ENCODE results near the gene CRYBA4.
A peak's percentile ranks its signal among the peaks of the same experiment; 100 is the strongest.

Gene CRYBA4

DNA sequence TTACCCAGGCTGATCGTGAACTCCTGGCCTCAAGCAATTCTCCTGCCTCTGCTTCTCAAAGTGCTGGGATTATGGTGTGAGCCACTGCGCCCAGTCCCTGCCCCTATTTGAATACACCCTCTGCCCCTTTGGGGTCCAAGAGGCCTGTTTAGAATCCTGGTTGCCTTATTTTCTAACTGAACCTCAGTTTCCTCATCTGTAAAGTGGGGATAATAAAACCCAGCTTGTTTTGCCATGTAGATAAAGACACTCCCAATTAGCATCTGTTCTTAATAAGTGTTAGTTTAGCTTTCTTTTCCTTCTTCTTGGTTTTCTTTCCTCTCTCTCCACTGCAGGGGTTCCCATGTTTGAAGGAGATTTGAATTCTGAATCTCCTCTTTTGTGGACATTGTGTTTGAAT is 40.4 kb downstream of the CRYBA4 start:
- no peak for DNase-seq

DNA sequence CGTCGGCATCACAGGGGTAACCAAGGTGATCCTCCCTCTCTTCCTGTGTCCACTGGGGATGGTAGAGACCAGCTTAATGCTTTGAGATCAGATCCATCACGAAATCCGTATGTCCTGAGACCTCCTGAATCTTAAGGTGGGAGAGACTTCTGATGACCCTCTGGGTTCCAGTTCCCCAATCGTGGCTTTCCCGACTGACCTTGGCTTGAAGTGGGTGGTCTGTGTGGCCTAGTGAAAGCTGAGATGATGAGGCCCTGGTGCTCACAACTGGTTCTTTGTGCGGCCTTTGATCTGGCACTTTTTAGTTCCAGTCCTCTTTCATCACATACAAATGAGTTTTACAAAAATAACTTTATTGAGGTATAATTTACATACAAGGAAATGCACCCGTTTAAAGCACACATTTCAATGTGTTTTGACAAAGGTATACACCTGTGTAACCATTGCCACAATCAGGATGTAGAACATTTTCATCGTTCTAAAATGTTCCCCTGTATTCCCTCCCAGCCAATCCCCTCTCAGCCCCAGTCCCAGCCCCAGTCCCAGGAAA is 41.7 kb downstream of the CRYBA4 start:
- DNase-seq = no peak

DNA sequence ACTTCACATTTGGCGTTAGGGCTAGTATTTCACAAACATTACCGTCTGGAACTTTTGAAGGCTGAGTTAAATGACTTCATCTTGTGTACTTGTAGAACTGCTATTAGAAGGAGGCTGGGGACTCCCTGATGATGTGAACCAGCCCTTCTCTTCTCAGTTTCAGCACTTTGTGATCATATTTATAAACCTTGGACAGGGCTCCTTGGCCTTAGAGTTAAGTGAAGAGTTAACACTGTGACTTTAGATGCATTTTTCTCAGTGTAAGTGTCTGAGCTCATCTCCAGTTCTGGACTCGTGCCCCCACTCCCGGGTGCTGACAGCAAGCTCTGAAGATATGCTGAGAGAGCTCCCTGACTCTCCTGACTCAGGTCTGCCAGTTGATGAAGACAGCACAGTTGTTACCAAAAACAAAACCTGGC is 44.1 kb downstream of the CRYBA4 start:
- no peak for DNase-seq

DNA sequence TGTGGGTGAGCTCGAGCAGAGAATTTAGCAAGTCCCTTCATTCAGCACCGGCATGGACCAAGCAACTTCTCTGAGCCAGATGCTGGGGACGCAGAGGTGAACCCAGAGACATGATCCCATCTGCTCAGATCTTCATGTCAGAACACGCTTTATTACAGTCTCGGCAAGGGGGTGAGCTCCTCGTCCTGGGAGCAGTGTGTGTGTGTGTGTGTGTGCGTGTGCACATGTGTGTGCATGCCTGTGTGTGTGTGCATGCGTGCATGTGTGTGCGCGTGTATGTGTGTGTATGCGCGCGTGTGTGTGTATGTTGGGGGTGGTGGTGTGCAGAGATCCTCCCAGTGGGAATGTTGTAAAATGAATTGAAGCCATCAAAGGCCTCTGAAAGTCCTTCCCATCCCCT is 45.4 kb downstream of the CRYBA4 start:
- no peak for DNase-seq

DNA sequence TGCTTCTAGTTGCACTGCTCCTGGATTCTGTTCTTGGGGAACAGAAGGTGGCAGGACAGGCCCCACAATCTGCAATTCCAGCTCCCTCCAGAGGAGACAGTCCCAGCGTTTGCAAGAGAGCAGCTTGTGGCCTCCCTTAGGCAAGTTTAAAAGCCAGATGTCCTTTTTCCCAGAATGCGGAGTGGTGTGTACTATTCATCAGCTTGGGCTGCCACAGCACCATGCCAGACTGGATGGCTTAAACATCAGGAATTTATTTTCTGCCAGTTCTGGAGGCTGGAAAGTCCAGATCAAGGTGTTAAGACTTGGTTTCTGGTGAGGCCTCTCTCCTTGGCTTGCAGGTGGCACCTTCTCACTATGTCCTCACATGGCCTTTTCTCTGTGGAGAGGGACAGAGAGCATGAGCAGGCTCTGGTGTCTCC is 47.3 kb downstream of the CRYBA4 start:
- DNase-seq = peak; percentile 48

DNA sequence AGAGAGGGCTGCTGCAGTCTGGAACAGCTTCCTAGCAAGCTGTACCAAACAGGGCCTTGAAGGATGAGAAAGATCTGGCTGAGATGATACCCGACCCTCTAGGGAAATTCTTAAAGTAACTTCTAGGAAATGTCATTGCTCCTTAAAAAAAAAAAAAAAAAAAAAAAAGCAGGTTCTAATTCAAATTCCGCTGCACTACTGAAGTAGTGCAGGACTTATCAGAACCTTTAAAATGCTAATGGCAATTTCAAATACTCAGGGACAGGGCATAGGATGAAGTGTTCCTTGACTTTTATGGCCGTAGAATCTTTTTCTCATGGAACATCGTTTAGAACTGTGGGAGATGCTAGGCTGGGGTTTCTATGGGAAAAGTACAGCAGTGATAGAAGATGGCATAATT is 48.7 kb downstream of the CRYBA4 start:
- no peak for DNase-seq

DNA sequence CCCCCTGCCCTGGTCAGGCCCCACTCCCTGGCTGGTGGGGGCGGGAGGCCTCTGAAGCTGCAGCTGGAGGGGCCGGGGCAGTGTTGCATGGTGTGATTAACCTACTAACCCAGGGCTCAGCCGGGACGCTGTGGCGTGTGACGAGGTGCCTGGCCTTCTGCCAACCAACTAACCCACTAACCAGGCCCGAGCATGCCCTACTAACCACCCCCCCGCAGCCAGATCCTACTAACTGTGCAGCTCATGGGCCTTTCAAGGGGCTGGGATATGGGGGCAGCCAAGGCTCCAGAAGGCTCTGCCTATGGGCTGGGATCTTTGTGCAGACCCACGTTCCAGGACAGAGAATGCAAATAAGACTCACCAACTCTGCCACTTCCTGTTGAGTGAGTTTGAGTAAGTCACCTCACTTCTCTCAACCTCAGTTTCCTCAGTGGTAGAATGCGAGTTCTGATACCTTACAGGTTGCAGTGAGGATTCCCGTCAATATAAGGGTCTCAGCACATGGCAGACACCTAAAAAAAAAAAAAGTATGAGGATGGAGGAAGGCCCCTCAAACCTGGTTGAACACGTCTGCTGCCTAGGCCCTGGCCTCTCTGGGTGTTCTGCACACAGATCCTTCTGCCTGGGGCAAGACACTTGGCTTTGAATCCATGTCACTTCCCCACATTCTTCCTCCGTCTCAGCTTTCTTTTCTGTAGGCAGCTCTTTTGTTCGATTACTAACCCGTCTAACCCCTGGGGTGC is 49.7 kb downstream of the CRYBA4 start:
- peak; percentile 33 for DNase-seq

DNA sequence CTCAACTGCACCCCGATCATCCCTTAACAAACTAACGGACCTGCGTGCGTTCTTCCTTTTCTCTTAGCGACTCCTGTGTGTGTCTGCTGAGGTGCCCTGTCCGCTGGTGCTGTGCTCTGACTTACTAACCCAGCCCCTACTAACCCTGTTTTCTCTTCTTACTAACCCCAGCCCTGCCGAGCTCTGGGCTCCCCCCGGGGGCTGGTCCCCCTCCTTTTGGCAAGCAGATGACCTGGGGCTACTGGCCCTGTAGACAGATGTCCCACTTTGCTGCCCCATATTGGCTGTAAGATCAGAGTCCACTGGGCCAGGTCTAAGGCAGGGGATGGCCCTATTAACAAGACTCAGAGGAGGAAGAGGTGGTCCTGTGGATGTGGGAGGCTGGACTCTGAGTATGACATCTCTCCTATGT is 50.3 kb downstream of the CRYBA4 start:
- no peak for DNase-seq

DNA sequence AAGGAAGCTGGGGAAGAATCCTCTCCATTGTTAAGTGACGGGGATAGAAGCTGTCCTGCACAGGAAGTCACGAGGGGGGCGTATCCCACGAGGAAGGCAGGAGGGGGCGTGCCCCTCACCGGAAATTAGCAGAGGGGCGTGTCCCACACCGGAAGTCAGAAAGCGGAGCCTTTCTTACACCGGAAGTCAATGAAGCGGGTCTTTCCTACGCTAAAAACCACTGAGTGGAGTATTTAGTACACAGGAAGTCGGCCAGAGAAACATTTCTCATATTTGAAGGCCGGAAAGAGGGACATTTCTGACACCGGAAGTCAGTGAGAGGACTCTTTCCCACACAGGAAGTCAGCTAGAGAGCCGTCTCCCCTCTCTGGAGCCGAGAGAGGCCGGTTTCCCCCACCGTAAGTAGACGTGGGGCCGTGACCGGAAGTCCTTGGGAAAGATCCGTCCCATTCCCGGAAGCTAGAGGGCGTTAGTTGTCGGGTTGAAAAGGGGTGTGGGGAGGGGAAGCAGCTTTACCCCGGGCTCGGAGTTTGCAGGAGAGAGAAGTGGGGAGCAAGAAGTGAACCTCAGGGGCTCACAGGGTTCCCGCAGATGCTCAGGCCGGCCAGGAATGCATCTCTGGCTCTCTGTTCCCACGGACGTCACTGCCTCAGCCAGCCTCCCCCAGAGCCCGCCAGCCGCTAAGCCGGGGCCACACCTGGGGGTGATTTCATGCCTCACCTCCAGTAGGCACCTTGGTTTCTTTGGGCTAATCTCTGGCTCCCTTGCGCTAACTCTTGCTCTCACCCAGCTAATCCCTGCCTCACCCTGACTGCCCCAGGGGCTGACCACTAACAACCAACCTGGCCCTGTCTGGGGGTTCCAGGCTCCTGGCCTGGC is 51.1 kb downstream of the CRYBA4 start:
- DNase-seq = peak; percentile 91

DNA sequence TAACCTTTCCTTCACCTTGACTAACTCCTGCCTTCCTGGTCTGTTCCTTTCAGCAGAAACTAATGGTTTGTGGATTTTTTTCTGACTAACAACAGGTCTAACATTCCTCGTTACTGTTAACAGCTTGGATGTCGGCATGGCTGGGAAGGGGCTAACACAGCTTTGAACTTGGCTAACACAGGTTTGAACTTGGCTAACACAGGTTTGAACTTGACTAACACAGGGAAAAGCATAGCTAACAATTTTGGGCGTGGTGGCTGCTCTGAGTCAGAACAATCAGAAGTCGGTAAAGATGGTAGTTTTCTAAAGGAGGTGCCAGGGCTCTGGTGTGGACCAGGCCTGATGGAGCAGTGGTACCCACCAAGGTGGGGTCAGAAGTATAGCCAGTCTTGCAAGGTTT is 51.7 kb downstream of the CRYBA4 start:
- no peak for DNase-seq

DNA sequence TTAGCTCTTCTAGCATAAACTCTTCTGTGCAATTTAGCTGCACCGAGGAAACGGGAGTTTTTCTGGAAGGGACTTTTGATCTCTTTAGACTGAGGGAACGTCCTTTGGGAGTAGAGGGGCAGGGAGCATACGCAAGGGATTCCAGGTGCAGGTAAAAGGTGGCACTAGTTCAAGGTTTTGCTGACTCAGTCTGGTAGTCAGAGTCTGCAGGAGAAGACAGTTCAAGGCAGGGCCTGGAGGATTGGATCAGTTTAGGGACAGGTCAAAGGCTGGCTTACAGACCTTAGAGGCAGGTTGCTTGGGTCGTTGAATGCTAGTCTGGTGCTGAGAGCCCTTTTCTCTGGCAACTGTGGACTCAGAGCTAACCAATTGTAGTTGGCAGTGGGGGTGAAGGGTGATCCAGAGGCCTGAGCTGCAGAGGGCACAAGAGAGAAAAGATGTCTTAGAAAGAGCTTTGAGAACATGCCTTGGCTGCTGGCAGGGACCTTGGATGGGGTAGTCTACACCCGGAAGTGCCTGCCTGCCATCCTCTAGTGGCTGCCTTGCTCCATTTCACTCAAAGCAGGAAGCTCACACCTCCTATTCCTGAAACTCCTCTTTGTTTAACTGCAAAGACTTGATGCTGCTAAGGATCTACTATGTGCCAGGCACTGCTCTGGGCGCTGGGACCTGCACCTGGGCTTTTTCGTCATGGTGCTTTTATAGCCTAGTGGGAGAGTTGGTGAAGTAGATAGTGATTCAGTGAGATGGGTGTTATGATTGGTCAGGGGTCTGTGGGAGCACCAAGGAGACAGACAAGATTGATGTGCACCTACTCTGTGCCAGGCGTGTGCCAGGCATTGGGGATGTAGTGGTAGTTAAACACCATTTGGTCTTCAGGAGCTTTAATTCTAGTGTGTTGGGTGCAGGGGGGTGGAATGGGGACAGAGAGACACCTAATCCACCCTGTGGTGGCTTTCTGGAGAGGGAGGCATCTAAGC is 52.7 kb downstream of the CRYBA4 start:
- DNase-seq = peak; percentile 4

DNA sequence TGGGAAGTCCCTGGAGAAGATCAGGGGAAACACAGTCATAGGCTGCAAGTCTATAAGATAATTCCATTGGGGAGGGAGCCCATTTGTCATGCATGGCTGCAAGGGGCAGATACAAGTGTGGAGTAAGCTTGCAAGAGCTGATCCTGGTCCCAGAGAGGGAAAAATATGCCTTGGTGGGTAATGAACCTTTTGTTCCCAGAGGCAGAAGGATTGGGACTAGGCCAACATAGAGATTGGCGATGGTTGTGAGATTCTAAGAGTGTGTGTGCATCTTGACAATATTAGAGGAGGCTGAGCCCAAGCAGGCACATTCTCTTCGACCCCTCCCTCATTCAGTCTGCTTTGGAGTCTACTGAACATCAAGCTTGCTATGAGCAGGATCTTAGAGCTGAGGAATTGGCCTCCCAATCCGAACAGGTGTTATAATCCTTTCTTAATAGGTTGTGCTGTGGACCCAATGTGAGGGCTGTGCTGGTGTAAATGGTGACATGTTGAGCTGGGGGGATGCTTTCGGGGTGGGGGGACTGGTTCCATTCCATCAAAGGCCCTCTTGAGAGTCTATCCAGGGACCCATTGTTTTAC is 54.0 kb downstream of the CRYBA4 start:
- no peak for DNase-seq

DNA sequence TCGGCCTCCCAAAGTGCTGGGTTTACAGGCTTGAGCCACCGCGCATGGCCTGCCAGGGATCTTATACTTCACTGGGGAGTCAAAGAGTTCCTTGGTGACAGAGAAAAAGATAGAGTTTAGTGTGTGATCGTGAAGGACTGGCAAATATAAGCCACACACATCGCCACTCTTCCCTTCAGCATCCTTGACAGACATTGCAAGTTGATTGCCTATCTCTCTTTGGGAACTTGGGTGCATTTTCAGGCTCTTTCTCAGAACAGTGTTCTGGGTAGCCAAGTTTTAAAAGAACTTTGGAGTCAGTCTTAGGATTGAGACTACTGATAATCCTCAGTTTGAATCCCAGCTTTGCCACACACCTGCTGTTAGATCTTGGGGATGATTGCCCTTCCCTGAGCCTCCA is 55.5 kb downstream of the CRYBA4 start:
- DNase-seq = peak; percentile 6

DNA sequence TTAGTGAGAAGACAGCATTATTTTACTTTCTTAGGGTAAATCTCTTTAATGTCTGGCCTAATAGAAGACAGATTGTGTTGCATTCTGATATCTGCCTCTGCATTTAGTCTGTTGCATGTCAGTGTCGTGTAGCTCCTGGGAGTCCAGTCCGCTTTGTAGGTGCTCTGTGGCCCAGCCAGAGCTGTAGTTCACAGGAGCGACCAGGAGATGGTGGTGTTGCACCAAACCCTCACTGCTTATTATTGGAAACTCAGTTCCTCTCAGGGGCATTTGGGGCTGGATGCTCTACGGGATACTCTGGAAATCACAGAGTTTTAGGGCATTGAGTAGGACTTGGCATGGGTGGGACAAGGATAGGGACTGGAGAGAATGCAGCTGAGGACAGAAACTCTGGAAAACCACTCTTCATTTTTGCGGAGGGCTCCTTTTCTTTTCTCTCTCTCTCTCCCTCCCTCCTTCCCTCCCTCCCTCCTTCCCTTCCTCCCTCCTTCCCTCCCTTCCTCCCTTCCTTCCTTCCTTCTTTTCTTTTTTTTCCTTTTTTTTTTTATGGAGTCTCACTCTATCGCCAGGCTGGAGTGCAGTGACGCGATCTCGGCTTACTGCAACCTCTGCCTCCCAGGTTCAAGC is 57.4 kb downstream of the CRYBA4 start:
- peak; percentile 60 for DNase-seq
